HCT116 (cell line): ENCODE results near the gene FOXF2. TPM values are rescaled to one million over a fixed set of nuclear protein-coding genes. Genes with fewer than 3 reads are reported as not detected.

Source experiments
- ATAC-seq: fragments of 200-7000 bp; cut with Tn5 transposase; 2 replicates; pipeline ENCODE4 v1.9.1; 2020; ENCODE audit warnings: mild to moderate bottlenecking, moderate library complexity
- BruUV-seq: library from RNA; stranded (reverse); fragments of 400-500 nt; replicated peaks from 2 replicates; lab custom pipeline; 2021; lab: Mats Ljungman, UMichigan
- CTCF ChIA-PET: fragments of 300-600 bp; sonication (Branson Sonifier 250); formaldehyde crosslinking; loops from one replicate; lab custom pipeline; 2021; ENCODE audit warnings: antibody characterized with exemption; lab: Charles Lee
- POLR2A ChIA-PET: fragments of 300-600, 350-600 bp; sonication (Branson Sonifier 250); formaldehyde crosslinking; loops from one replicate; lab custom pipeline; 2021; ENCODE audit warnings: antibody characterized with exemption; lab: Charles Lee
- RAD21 ChIA-PET, 2 experiments: fragments of 300-600 bp; sonication (Branson Sonifier 250); formaldehyde crosslinking; loops; one replicate each; lab custom pipeline; 2023; ENCODE audit warnings: low total read pairs in 2 of 2; ENCODE audit not compliant: uncharacterized antibody in 2 of 2, unreplicated experiment in 2 of 2, low non-redundant PET in 1 of 2; lab: Charles Lee
- DNase-seq: peaks from one replicate; pipeline ENCODE4 v3.0.0-alpha.2; 2010; ENCODE audit warnings: low read depth, low spot score
- H2AFZ ChIP-seq: fragments of 200-600 bp; shearing (Covaris generic), sonication (generic); 2 replicates; pipeline ENCODE4 v1.6.1; 2017; ENCODE audit warnings: low read depth, mixed run types, mixed read lengths, antibody characterized with exemption, low read length; ENCODE audit not compliant: poor library complexity, severe bottlenecking
- H3K27ac ChIP-seq: 2 replicates; pipeline ENCODE4 v1.5.1; 2012; ENCODE audit warnings: low read depth, low read length
- H3K27me3 ChIP-seq: fragments of 200-600 bp; sonication (generic); 2 replicates; pipeline ENCODE4 v1.6.1; 2016; ENCODE audit warnings: mixed run types, low read length, mixed read lengths; ENCODE audit not compliant: insufficient read depth
- H3K36me3 ChIP-seq, 2 experiments: fragments of 200-500 bp in 1 of 2; fragments of 200-600 bp in 1 of 2; sonication (Bioruptor generic) in 1 of 2; sonication (generic) in 1 of 2; 2 replicates each; pipeline versions ENCODE4 v1.5.1 to v1.6.1; 2014 to 2016; ENCODE audit warnings: low read length in 2 of 2, inconsistent platforms in 1 of 2, mixed read lengths in 1 of 2, mixed run types in 1 of 2; ENCODE audit not compliant: insufficient read depth in 2 of 2, control insufficient read depth in 1 of 2
- H3K4me1 ChIP-seq, 2 experiments: fragments of 200-600 bp in 1 of 2; sonication (generic) in 1 of 2; 2 replicates each; pipeline versions ENCODE4 v1.5.1 to v1.6.1; 2012 to 2017; ENCODE audit warnings: low read length in 2 of 2, inconsistent platforms in 1 of 2, mild to moderate bottlenecking in 1 of 2, mixed read lengths in 1 of 2, mixed run types in 1 of 2, moderate library complexity in 1 of 2; ENCODE audit not compliant: insufficient read depth in 2 of 2, control insufficient read depth in 1 of 2
- H3K4me2 ChIP-seq: fragments of 200-600 bp; sonication (generic); 2 replicates; pipeline ENCODE4 v1.6.1; 2017; ENCODE audit warnings: mixed run types, low read length, mixed read lengths
- H3K4me3 ChIP-seq, 2 experiments: fragments of 200-600 bp in 1 of 2; sonication (generic) in 1 of 2; replicated peaks in 1 of 2; 2 replicates each; pipeline ENCODE4 v1.5.1; 2011 to 2016; ENCODE audit warnings: low read length in 2 of 2, control low read depth in 1 of 2, low read depth in 1 of 2, mild to moderate bottlenecking in 1 of 2, mixed read lengths in 1 of 2, mixed run types in 1 of 2
- H3K79me2 ChIP-seq: fragments of 200-600 bp; sonication (generic); 2 replicates; pipeline ENCODE4 v1.6.1; 2017; ENCODE audit warnings: mild to moderate bottlenecking, mixed run types, low read length, moderate library complexity, mixed read lengths; ENCODE audit not compliant: insufficient read depth
- H3K9ac ChIP-seq: fragments of 200-600 bp; sonication (generic); 2 replicates; pipeline ENCODE4 v1.6.1; 2016; ENCODE audit warnings: low read length, mixed read lengths
- H3K9me2 ChIP-seq: fragments of 200-600 bp; sonication (generic), shearing (Covaris generic); 2 replicates; pipeline ENCODE4 v1.6.1; 2017; ENCODE audit warnings: mixed run types, mild to moderate bottlenecking, moderate library complexity; ENCODE audit not compliant: insufficient read depth
- H3K9me3 ChIP-seq, 2 experiments: fragments of 200-500 bp in 1 of 2; fragments of 200-600 bp in 1 of 2; sonication (Bioruptor generic) in 1 of 2; sonication (generic) in 1 of 2; 2 replicates each; pipeline ENCODE4 v1.6.1; 2014 to 2017; ENCODE audit warnings: low read length in 2 of 2, mixed read lengths in 2 of 2, inconsistent platforms in 1 of 2, low read depth in 1 of 2, mild to moderate bottlenecking in 1 of 2, mixed run types in 1 of 2, moderate library complexity in 1 of 2; ENCODE audit not compliant: control insufficient read depth in 1 of 2, insufficient read depth in 1 of 2
- H4K20me1 ChIP-seq: fragments of 200-600 bp; sonication (generic), shearing (Covaris generic); 2 replicates; pipeline ENCODE4 v1.6.1; 2017; ENCODE audit warnings: mixed run types, mild to moderate bottlenecking, moderate library complexity; ENCODE audit not compliant: insufficient read depth
- ATF3 ChIP-seq: IDR thresholded peaks from 2 replicates; pipeline ENCODE4 v1.6.1; 2012
- CBX3 ChIP-seq: IDR thresholded peaks from 2 replicates; pipeline ENCODE4 v1.6.1; 2012; ENCODE audit warnings: low read depth
- CEBPB ChIP-seq: IDR thresholded peaks from 2 replicates; pipeline ENCODE4 v1.6.1; 2012; ENCODE audit warnings: low read depth
- CTCF ChIP-seq, 3 experiments: fragments of 200-600 bp in 1 of 3; sonication (generic) in 1 of 3; IDR thresholded peaks in 2 of 3; conservative IDR thresholded peaks in 1 of 3; 2 replicates each; pipeline ENCODE4 v1.5.1; 2012 to 2017; ENCODE audit warnings: low read depth in 2 of 3, low read length in 2 of 3, antibody characterized with exemption in 1 of 3, borderline replicate concordance in 1 of 3, control low read depth in 1 of 3, mild to moderate bottlenecking in 1 of 3, mixed read lengths in 1 of 3, mixed run types in 1 of 3, moderate library complexity in 1 of 3; ENCODE audit not compliant: insufficient read depth in 1 of 3
- EGR1 ChIP-seq: IDR thresholded peaks from 2 replicates; pipeline ENCODE4 v1.6.1; 2012; ENCODE audit warnings: low read depth
- ELF1 ChIP-seq: IDR thresholded peaks from 2 replicates; pipeline ENCODE4 v1.6.1; 2012; ENCODE audit warnings: low read depth, borderline replicate concordance
- EZH2 ChIP-seq: fragments of 200-600 bp; sonication (generic); IDR thresholded peaks from 2 replicates; pipeline ENCODE4 v1.6.1; 2017; ENCODE audit warnings: antibody characterized with exemption, mixed run types
- FOSL1 ChIP-seq: IDR thresholded peaks from 2 replicates; pipeline ENCODE4 v1.6.1; 2012; ENCODE audit warnings: low read depth
- JUND ChIP-seq: IDR thresholded peaks from 2 replicates; pipeline ENCODE4 v1.6.1; 2012
- POLR2AphosphoS5 ChIP-seq: IDR thresholded peaks from 2 replicates; pipeline ENCODE4 v1.6.1; 2011; ENCODE audit warnings: mild to moderate bottlenecking, low read depth, low read length, moderate library complexity
- RAD21 ChIP-seq: IDR thresholded peaks from 2 replicates; pipeline ENCODE4 v1.6.1; 2012; ENCODE audit warnings: low read depth, mild to moderate bottlenecking
- SIN3A ChIP-seq: IDR thresholded peaks from 2 replicates; pipeline ENCODE4 v1.6.1; 2012; ENCODE audit warnings: low read depth
- YY1 ChIP-seq: IDR thresholded peaks from 2 replicates; pipeline ENCODE4 v1.6.1; 2011; ENCODE audit warnings: low read length, low read depth, moderate library complexity, mild to moderate bottlenecking; ENCODE audit not compliant: insufficient replicate concordance; ENCODE audit errors: extremely low read depth
- ZFX ChIP-seq: fragments of 450-650 bp; IDR thresholded peaks from 2 replicates; pipeline ENCODE4 v1.6.1; 2017
- ZNF274 ChIP-seq: fragments of 200-500 bp; sonication (Bioruptor generic); IDR thresholded peaks from 2 replicates; pipeline ENCODE4 v1.6.1; 2014; ENCODE audit warnings: mild to moderate bottlenecking, low read depth, low read length, inconsistent platforms
- intact Hi-C: fragments of 100-400 bp; cut with micrococcal nuclease; formaldehyde crosslinking; loops from 2 replicates; pipeline ENCODE4 v1.10.0; 2022
- total RNA-seq: library from RNA; stranded (reverse); gene quantifications from one replicate; pipeline ENCODE4 v1.2.1, GENCODE V29; 2021; ENCODE audit not compliant: unreplicated experiment
- TF ChIP-seq, protein P1 (sequence below): IDR thresholded peaks from 2 replicates; pipeline ENCODE4 v1.6.1; 2011; ENCODE audit warnings: mild to moderate bottlenecking, low read length, moderate library complexity; ENCODE audit not compliant: insufficient replicate concordance; ENCODE audit errors: extremely low read depth
- TF ChIP-seq, protein P2 (sequence below): IDR thresholded peaks from 2 replicates; pipeline ENCODE4 v1.6.1; 2012

The FOXF2 gene
- total RNA-seq, 1 experiment from 2014 or later: not detected

GRCh38 chr6:1382883-1383728 is 6.3 kb upstream of the FOXF2 start:
- no peak overlapping the region for H2AFZ ChIP-seq
- H3K4me1 ChIP-seq: peaks cover 0 to 8% of the 10 kb centered on the region in 2 experiments; a peak in 1 of 4 replicates
- no peak overlapping the region for H3K4me3 ChIP-seq
- BruUV-seq: no TSS peak
- no peaks in the 10 kb centered on the region for H4K20me1 ChIP-seq
- no peak overlapping the region for H3K9ac ChIP-seq
- no peaks in the 10 kb centered on the region for H3K27me3 ChIP-seq
- DNase-seq (no peak), ATAC-seq (no peak)
- CTCF ChIA-PET: interaction anchor here (1.0 kb wide), 1 partner anchor 14 kb away, joined by 3 read pairs; no protein-coding TSS in a partner anchor
- H3K36me3 ChIP-seq: no peaks in the 10 kb centered on the region
- H3K9me2 ChIP-seq: no peaks in the 10 kb centered on the region
- H3K79me2 ChIP-seq: no peaks in the 10 kb centered on the region
- no peak overlapping the region for H3K4me2 ChIP-seq
- no peaks in the 10 kb centered on the region for H3K9me3 ChIP-seq
- POLR2A ChIA-PET: no interaction called here
- no peak overlapping the region for H3K27ac ChIP-seq
- TF ChIP-seq, protein P1, sequence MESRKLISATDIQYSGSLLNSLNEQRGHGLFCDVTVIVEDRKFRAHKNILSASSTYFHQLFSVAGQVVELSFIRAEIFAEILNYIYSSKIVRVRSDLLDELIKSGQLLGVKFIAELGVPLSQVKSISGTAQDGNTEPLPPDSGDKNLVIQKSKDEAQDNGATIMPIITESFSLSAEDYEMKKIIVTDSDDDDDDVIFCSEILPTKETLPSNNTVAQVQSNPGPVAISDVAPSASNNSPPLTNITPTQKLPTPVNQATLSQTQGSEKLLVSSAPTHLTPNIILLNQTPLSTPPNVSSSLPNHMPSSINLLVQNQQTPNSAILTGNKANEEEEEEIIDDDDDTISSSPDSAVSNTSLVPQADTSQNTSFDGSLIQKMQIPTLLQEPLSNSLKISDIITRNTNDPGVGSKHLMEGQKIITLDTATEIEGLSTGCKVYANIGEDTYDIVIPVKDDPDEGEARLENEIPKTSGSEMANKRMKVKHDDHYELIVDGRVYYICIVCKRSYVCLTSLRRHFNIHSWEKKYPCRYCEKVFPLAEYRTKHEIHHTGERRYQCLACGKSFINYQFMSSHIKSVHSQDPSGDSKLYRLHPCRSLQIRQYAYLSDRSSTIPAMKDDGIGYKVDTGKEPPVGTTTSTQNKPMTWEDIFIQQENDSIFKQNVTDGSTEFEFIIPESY: no peak
- no peak for TF ChIP-seq CEBPB
- no peak for TF ChIP-seq YY1
- no peak for TF ChIP-seq JUND
- no peak for TF ChIP-seq ZNF274
- no peak for TF ChIP-seq ZFX
- no peak for TF ChIP-seq ATF3
- no peak for TF ChIP-seq SIN3A
- no peak for TF ChIP-seq CBX3
- TF ChIP-seq RAD21: no peak
- TF ChIP-seq POLR2AphosphoS5: no peak
- TF ChIP-seq FOSL1: no peak
- no peak for TF ChIP-seq ELF1
- TF ChIP-seq CTCF (IDR thresholded peaks at IDR 0.05 in 2 of 3, conservative IDR thresholded peaks at IDR 0.05 in 1 of 3; ENCODE audit: borderline replicate concordance in 1 of 3, insufficient read depth in 1 of 3, low read depth in 2 of 3, low read length in 2 of 3): no peak
- TF ChIP-seq, protein P2, sequence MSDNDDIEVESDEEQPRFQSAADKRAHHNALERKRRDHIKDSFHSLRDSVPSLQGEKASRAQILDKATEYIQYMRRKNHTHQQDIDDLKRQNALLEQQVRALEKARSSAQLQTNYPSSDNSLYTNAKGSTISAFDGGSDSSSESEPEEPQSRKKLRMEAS: no peak
- no peak for TF ChIP-seq EGR1
- TF ChIP-seq EZH2: no peak
- intact Hi-C loops: loop anchor here (5.0 kb wide), 2 partner anchors 471 to 661 kb away; no protein-coding TSS in a partner anchor
- RAD21 ChIA-PET: no interaction called here
